AG04449 (cell line): ENCODE results near the gene PTX3.

Experiments
- CTCF ChIA-PET: fragments of 350-600 bp; formaldehyde crosslinking; extraction: SDS; loops from one replicate; lab custom pipeline; 2021; ENCODE audit warnings: antibody characterized with exemption; lab: Yijun Ruan, JAX
- POLR2A ChIA-PET: fragments of 400-600, 350-600 bp; formaldehyde crosslinking; extraction: SDS; loops from one replicate; lab custom pipeline; 2020; ENCODE audit warnings: antibody characterized with exemption, inconsistent platforms; lab: Yijun Ruan, JAX
- DNase-seq: peaks from one replicate; pipeline ENCODE4 v3.0.0-alpha.2; 2010; ENCODE audit warnings: low read depth, low spot score
- H3K4me3 ChIP-seq: 2 replicates; pipeline ENCODE4 v1.5.1; 2011; ENCODE audit warnings: low read depth, mild to moderate bottlenecking, control low read depth, low read length
- CTCF ChIP-seq: IDR thresholded peaks from one replicate; pipeline ENCODE4 v1.5.1; 2011; ENCODE audit warnings: mild to moderate bottlenecking, moderate library complexity, low read length, control low read depth, inconsistent platforms; ENCODE audit not compliant: insufficient read depth; ENCODE audit errors: missing control alignments

PTX3 gene

DNA sequence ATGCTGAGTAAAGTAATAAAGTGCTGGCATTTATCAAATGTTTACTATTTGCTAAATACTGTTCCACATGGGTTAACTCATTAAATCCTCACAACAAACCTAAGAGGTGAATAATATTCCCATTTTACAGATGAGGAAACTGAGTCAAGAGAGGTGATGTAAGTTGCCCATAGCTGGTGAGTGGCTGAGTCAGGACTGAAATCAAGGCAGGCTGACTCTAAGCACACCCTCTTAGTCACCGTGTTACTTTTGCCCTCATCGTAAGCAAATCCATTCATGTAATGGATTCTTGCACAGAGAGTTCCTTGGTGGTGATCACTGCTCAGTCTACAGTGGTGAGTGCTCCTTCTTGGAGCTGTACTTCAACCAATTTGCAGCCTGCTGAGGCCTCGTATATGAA, 28.9 kb upstream of the PTX3 start:
- H3K4me3 ChIP-seq: no peak overlapping the region
- ChIA-PET CTCF (no interaction called here), POLR2A (no interaction called here)
- DNase-seq: no peak
- TF ChIP-seq CTCF: no peak

DNA sequence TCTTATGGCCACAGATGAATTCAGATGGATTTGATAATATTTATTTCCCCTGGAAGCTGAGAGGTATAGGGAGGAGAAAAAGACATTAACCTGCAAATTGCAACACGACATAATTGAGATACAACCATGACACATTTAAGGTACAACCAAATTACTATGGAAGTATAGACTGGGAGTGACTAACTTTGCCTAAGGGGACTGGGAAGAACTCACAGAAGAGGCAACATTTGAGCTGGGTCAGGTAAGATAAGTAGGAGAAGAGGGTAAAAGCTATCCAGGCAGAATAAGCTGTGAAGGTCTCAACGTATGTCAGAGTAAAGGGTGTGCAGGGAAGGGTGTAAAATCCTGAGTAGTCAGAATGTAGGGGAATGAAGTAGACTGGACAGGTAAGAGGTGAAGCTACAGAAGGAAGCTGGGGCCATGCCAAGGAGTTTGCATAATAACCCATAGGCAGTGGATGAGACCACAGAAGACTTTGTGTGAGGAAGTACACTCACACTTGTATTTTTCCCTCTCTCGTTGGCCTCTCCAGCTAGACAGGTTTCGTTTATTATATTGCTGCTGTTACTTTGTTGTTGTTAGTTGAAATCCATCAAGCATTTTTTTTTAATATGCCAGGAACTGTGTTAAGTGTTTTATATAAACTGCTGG, 28.0 kb upstream of the PTX3 start:
- no peak overlapping the region for H3K4me3 ChIP-seq
- no peak for DNase-seq
- CTCF ChIA-PET: no interaction called here
- POLR2A ChIA-PET: no interaction called here
- TF ChIP-seq CTCF: no peak

DNA sequence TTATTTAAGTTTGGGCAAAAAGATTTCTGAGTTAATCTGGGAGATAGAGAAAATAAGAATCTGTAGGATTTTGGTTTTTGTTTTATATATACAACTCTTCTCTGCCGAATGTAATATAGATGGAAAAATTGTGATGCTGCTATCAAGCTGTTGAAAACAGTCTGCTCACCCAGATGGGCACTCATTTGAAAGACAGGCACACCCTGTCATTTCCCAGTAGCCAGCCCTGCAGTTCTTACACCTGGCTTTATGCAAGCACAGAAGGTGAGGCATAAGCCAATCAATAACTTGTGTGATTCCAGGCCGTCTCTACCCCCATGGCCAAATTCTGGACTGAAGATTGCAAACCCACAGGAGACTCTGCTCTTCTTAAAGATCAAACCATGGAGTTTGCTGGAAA, 27.1 kb upstream of the PTX3 start:
- H3K4me3 ChIP-seq: no peak overlapping the region
- no peak for TF ChIP-seq CTCF
- no peak for DNase-seq
- ChIA-PET CTCF (interaction anchor here (0.6 kb wide), 1 partner anchor 27 kb away, joined by 3 read pairs; the partner anchor contains the start of gene PTX3), POLR2A (no interaction called here)

GRCh38 chr3:157410945-157411344, 25.7 kb upstream of the PTX3 start:
- CTCF ChIA-PET: interaction anchor here (1.1 kb wide), 1 partner anchor 57 kb away, joined by 3 read pairs; no protein-coding TSS in a partner anchor
- no peak for DNase-seq
- POLR2A ChIA-PET: no interaction called here
- no peak overlapping the region for H3K4me3 ChIP-seq
- no peak for TF ChIP-seq CTCF

GRCh38 chr3:157412323-157412855, 24.3 kb upstream of the PTX3 start:
- no peak overlapping the region for H3K4me3 ChIP-seq
- ChIA-PET CTCF (no interaction called here), POLR2A (no interaction called here)
- DNase-seq: no peak
- no peak for TF ChIP-seq CTCF

DNA sequence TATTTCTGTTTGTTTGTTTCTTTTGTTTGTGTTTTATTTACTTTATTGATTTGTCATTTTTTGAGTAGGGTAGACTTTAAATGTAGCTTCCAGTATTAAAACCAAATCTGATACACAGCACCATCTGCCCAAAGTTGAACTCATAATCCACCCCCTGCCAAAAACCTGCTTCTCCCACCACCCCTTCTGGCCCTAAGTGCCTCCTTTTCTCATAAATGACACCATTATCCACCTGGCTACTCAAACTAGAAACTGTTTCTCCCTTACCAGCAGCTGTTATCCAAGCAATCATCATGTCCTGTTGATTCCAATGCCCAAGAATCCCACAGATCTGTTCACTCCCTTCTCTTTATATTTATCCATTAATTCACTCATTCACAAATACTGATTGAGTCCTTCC, 21.8 kb upstream of the PTX3 start:
- ChIA-PET CTCF (interaction anchor here (0.9 to 1.0 kb wide), 2 partner anchors 12 to 15 kb away, joined by 3 read pairs; no protein-coding TSS in a partner anchor), POLR2A (no interaction called here)
- no peak for TF ChIP-seq CTCF
- no peak overlapping the region for H3K4me3 ChIP-seq
- DNase-seq: no peak
